LNCaP clone FGC (cell line): ENCODE results near the gene UBFD1.

Experiments
- DNase-seq: peaks from one replicate; pipeline ENCODE4 v3.0.0-alpha.2; 2011; ENCODE audit warnings: low read depth
- H3K4me3 ChIP-seq: 2 replicates; pipeline ENCODE4 v1.5.1; 2011; ENCODE audit warnings: mild to moderate bottlenecking, low read depth, low read length, control low read depth
- CTCF ChIP-seq: IDR thresholded peaks from 2 replicates; pipeline ENCODE4 v1.5.1; 2012; ENCODE audit warnings: mild to moderate bottlenecking; ENCODE audit not compliant: control insufficient read depth, insufficient read depth; ENCODE audit errors: extremely low read depth

The UBFD1 gene

DNA sequence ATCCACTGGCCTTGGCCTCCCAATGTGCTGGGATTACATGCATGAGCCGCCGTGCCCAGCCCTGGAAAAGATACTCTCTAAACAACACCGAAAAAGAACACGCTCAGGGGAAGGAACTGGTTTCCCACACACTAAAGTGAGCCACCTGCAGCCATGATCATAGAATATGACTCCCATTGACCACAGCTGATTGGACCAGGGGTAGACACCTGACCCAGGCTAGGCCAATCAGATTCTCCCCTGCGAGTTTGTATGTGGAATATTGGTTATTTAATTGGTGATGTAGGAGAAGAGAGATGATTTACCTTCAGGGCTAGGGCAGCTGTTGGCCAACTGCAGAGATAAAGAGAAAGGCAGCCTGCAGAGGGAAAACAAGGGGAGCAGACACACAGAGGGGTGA, 38.2 kb upstream of the UBFD1 start:
- DNase-seq: no peak
- H3K4me3 ChIP-seq: no peak overlapping the region
- no peak for TF ChIP-seq CTCF

DNA sequence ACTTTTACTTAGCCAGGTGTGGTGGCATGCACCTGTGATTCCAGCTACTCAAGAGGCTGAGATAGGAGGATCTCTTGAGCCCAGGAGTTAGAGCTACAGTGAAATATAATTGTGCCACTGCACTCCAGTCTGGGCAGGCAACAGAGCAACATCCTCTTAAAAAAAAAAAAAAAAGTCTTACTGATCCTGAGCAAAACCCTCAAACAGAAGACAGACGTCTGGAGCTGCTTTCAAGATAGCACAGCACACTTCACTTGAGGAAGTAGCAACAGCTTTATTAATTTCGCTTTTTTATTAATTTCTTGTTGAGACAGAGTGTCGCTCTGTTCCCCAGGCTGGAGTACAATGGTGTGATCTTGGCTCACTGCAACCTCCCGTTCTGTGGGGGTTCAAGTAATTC, 37.0 kb upstream of the UBFD1 start:
- no peak for TF ChIP-seq CTCF
- DNase-seq: no peak
- H3K4me3 ChIP-seq: no peak overlapping the region

- DNase-seq: no peak
- H3K4me3 ChIP-seq: no peak overlapping the region
Observed at GRCh38 chr16:23521037-23521743, 36.3 kb upstream of the UBFD1 start.

GRCh38 chr16:23521965-23522364, 35.6 kb upstream of the UBFD1 start:
- no peak overlapping the region for H3K4me3 ChIP-seq
- no peak for DNase-seq
- TF ChIP-seq CTCF: no peak

More at GRCh38 chr16:23521037-23521743, 36.3 kb upstream of the UBFD1 start:
- TF ChIP-seq CTCF: no peak

GRCh38 chr16:23523321-23523720, 34.2 kb upstream of the UBFD1 start:
- H3K4me3 ChIP-seq: no peak overlapping the region
- no peak for DNase-seq
- TF ChIP-seq CTCF: no peak

DNA sequence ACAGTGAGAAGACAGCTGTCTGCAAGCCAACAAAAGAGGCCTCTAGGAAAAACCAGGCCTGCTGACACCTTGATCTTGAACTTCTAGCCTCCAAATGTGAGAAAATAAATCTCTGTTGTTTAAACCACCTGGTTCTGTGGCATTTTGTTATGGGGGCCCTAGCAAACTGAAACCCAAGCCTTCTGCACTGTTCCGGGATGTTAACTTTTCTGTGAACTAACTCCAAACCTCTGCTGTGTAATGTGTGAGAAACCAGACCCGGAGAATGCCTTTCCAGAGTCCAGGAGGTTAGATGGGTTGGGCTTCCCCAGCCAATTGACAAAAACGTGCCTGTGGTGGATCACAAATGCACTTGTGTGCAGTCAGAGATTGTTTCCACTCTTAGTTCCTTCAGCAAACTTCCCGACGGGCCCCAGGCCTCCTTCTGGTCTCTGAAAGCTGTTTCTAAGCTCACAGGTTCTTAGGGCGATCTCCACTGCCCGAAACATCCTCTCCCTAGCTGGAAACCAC, 33.6 kb upstream of the UBFD1 start:
- no peak overlapping the region for H3K4me3 ChIP-seq
- no peak for DNase-seq
- no peak for TF ChIP-seq CTCF

DNA sequence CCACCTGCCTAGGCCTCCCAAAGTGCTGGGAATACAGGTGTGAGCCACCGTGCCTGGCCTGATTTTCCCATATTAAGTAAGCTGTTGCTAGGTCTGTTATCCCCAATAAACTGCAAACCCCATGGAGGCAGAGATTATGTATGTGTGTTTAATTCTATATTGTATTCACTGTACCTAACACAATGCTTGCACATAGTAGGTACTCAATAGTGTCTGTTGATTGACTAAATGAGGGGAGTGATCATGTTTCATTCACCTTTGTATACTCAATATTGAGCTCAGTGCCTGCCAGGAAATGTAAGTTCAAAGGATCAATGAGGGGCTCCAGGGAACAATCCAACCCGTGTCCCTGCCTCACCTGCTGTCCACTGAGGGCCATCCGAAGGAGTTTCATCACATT, 32.6 kb upstream of the UBFD1 start:
- H3K4me3 ChIP-seq: no peak overlapping the region
- DNase-seq: no peak
- no peak for TF ChIP-seq CTCF
